Pancreas (tissue), 10 donors: ENCODE results near the gene PTPN11. TPM values are rescaled to one million over a fixed set of nuclear protein-coding genes. Genes with fewer than 3 reads are reported as not detected.
"Not testable (repeated sequence)": the region's sequence is repeated elsewhere in the genome, so short reads cannot be mapped to it uniquely, and the experiment has no call there.

Source experiments
- ATAC-seq, 4 donors: fragments of 200-7000 bp; cut with Tn5 transposase; one replicate each; pipeline versions ENCODE4 v1.8.0 to v1.9.1; 2020; ENCODE audit warnings: mild to moderate bottlenecking in 4 of 4, moderate library complexity in 4 of 4
- DNase-seq, 6 donors: peaks; one replicate each; pipeline ENCODE4 v3.0.0-alpha.2; 2020
- FAIRE-seq: peaks from 2 replicates; lab custom pipeline; 2012; peaks lifted over from hg19 to GRCh38; lab: Jason Lieb, UNC
- H3K27ac ChIP-seq, 4 donors: fragments of 200-600 bp; sonication (generic); 1 replicate in 3 of 4; 2 replicates in 1 of 4; pipeline versions ENCODE4 v1.5.0 to v1.8.0; 2020
- H3K27me3 ChIP-seq, 4 donors: fragments of 200-600 bp; one replicate each; pipeline ENCODE4 v1.8.0; 2021
- H3K36me3 ChIP-seq, 3 donors: fragments of 200-600 bp; sonication (generic) in 1 of 3; one replicate each; pipeline versions ENCODE4 v1.5.0 to v1.8.0; 2020 to 2021
- H3K4me1 ChIP-seq, 3 donors: fragments of 200-600 bp; one replicate each; pipeline ENCODE4 v1.8.0; 2021
- H3K4me3 ChIP-seq, 4 donors: fragments of 200-600 bp; sonication (generic) in 2 of 4; one replicate each; pipeline versions ENCODE4 v1.5.0 to v1.8.0; 2020 to 2021
- H3K9me3 ChIP-seq, 4 donors: fragments of 200-600 bp; one replicate each; pipeline ENCODE4 v1.8.0; 2021
- WGBS, 2 donors: extraction: QIAGEN DNeasy Blood & Tissue Kit; methylation state at CpG; one replicate each; pipeline ENCODE4 v1.1.7; 2013; 5-methylcytosine and 5-hydroxymethylcytosine counted together
- intact Hi-C, 3 donors: fragments of 100-400 bp; cut with DNase I; formaldehyde crosslinking; loops; one replicate each; pipeline versions ENCODE4 v1.11.1 to v1.14.2; 2022
- polyA plus RNA-seq, 2 donors: library from polyadenylated mRNA; stranded (reverse); fragments of 200-250 nt; gene quantifications; one replicate each; pipeline ENCODE4 v1.2.3, GENCODE V29; 2013
- total RNA-seq, 6 donors: library from RNA; stranded (reverse); fragmentation: NEBNext Ultra II Directional in 4 of 6; extraction: Animal tissue kit (Norgen Biotek cat#: 25700) in 4 of 6; gene quantifications; one replicate each; pipeline versions ENCODE4 v1.2.1 to v1.2.4, GENCODE V29; 2021 to 2023
- TF ChIP-seq, protein P1 (sequence below), 4 donors: fragments of 200-600 bp; sonication (generic) in 3 of 4; IDR thresholded peaks; one replicate each; pipeline versions ENCODE4 v1.5.0 to v1.8.0; 2021; ENCODE audit warnings: antibody characterized with exemption in 4 of 4
- donor health status: healthy with polysubstance abuse.
- donor health status: DM: no; HTN: no; CAD: no; lungs with moderate emphysema.
- donor health status: DM: no; HTN: no; CAD: no.
- donor health status: control.
- donor health status: control.
- donor health status: Bipolar disorder and iron deficiency.
- donor health status: DM: yes; HTN: yes; CAD: no.
- donor health status: DM: no; HTN: no; CAD: no.
- donor health status: DM: no; HTN: no; CAD: no.
- donor health status: DM: yes; HTN: yes; CAD: no.

Gene PTPN11
- total and polyA plus RNA-seq, 8 donors: 12.4 to 51.1 (median 32.7) TPM

DNA sequence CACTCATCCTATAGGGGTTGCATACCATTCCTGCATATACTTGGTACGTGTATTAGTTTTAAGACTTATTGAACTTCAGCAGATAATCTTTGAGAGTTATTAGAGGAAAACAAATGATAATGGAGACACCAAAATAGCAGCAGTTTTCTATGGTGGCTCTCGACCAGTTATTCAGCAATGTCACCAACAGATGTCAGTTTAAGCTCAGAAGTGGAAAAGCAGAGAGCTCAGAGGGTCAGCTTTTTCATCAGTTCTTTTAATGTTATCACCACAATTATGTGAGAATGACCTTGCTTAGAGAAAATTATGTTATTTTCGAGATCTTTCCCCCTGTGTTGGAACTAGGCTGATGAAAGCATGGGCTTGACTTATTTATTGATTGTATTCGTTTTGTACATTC lies 32.0 kb downstream of the PTPN11 start:
- Histone ChIP-seq H3K27ac (no peak overlapping the region), H3K9me3 (no peaks in the 10 kb centered on the region), H3K27me3 (no peaks in the 10 kb centered on the region), H3K4me1 (no peaks in the 10 kb centered on the region), H3K36me3 (peaks cover 0 to 37% (median 8%) of the 10 kb centered on the region in 3 donors), H3K4me3 (no peak overlapping the region)
- ATAC-seq (no peak), FAIRE-seq (no peak), DNase-seq (no peak)
- WGBS, 2 donors: 68 to 81% methylated on average over 4 of the region's 4 CpGs
- intact Hi-C loops: no loop called here
- TF ChIP-seq, protein P1, sequence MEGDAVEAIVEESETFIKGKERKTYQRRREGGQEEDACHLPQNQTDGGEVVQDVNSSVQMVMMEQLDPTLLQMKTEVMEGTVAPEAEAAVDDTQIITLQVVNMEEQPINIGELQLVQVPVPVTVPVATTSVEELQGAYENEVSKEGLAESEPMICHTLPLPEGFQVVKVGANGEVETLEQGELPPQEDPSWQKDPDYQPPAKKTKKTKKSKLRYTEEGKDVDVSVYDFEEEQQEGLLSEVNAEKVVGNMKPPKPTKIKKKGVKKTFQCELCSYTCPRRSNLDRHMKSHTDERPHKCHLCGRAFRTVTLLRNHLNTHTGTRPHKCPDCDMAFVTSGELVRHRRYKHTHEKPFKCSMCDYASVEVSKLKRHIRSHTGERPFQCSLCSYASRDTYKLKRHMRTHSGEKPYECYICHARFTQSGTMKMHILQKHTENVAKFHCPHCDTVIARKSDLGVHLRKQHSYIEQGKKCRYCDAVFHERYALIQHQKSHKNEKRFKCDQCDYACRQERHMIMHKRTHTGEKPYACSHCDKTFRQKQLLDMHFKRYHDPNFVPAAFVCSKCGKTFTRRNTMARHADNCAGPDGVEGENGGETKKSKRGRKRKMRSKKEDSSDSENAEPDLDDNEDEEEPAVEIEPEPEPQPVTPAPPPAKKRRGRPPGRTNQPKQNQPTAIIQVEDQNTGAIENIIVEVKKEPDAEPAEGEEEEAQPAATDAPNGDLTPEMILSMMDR (IDR thresholded peaks at IDR 0.05): no peak

DNA sequence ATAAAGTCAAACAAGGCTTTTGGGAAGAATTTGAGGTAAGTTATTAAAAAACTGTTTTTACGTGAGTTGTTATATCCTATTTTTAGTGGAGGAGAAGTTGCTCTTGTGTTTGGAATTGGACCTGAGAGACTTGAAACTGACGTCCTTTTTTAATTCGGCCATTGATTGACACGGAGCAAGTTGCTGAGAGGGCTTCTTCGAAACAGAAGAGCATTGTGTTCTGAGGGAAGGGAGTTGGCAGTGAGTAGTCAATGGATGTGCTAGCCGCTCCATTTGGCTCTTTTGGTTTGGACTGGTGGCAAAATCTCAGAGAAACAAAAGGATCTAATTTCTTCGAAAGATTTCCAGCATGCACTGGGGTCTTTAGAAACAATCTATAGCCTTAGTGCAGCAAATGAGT lies 37.3 kb downstream of the PTPN11 start:
- DNase-seq (no peak), FAIRE-seq (no peak), ATAC-seq (no peak)
- H3K4me1 ChIP-seq: no peaks in the 10 kb centered on the region
- no peak overlapping the region for H3K27ac ChIP-seq
- 93 to 96% methylated on average over 7 of the region's 7 CpGs for whole genome bisulfite sequencing, 2 donors
- TF ChIP-seq, protein P1 (IDR thresholded peaks at IDR 0.05): no peak
- no peak overlapping the region for H3K4me3 ChIP-seq
- H3K9me3 ChIP-seq: no peaks in the 10 kb centered on the region
- peaks cover 0 to 45% (median 12%) of the 10 kb centered on the region in 3 donors for H3K36me3 ChIP-seq
- intact Hi-C loops: no loop called here
- no peaks in the 10 kb centered on the region for H3K27me3 ChIP-seq

DNA sequence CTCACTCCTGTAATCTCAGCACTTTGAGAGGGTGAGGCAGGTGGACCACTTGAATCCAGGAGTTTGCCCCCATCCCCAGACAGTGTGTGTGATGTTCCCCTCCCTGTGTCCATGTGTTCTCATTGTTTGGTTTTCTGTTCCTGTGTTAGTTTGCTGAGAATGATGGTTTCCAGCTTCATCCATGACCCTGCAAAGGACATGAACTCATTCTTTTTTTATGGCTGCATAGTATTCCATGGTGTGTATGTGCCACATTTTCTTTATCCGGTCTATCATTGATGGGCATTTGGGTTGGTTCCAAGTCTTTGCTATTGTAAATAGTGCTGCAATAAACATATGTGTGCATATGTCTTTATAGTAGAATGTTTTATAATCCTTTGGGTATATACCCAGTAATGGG lies 38.4 kb downstream of the PTPN11 start:
- ATAC-seq, H3K4me1 ChIP-seq, intact Hi-C loops, H3K9me3 ChIP-seq, H3K27me3 ChIP-seq, FAIRE-seq, H3K4me3 ChIP-seq, H3K27ac ChIP-seq, DNase-seq: not testable (repeated sequence)
- WGBS, 2 donors: 88 to 96% methylated on average over 1 of the region's 1 CpG
- H3K36me3 ChIP-seq: peaks cover 0 to 45% (median 12%) of the 10 kb centered on the region in 3 donors

DNA sequence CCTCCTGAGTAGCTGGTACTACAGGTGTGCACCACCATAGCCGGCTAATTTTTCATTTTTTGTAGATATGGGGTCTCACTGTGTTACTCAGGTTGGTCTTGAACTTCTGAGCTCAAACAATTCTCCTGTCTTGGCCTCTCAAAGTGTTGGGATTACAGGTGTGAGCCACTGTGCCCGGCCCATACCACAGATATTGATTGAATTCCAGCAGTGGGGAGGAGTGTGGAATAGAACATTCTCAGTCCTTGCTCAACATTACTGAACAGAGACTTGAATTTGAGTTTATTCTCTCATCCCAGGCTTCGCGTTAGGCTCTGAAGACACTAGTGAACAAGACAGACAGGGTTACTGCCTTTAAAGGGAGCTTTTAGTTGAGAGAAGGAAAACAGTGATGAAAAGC lies 39.6 kb downstream of the PTPN11 start:
- H3K27me3 ChIP-seq: no peaks in the 10 kb centered on the region
- no peak overlapping the region for H3K27ac ChIP-seq
- TF ChIP-seq, protein P1 (IDR thresholded peaks at IDR 0.05): no peak
- no peaks in the 10 kb centered on the region for H3K4me1 ChIP-seq
- H3K4me3 ChIP-seq: no peak overlapping the region
- H3K9me3 ChIP-seq: no peaks in the 10 kb centered on the region
- FAIRE-seq (no peak), DNase-seq (no peak), ATAC-seq (no peak)
- WGBS, 2 donors: 84 to 90% methylated on average over 4 of the region's 4 CpGs
- intact Hi-C loops: no loop called here
- H3K36me3 ChIP-seq: peaks cover 0 to 40% (median 12%) of the 10 kb centered on the region in 3 donors

DNA sequence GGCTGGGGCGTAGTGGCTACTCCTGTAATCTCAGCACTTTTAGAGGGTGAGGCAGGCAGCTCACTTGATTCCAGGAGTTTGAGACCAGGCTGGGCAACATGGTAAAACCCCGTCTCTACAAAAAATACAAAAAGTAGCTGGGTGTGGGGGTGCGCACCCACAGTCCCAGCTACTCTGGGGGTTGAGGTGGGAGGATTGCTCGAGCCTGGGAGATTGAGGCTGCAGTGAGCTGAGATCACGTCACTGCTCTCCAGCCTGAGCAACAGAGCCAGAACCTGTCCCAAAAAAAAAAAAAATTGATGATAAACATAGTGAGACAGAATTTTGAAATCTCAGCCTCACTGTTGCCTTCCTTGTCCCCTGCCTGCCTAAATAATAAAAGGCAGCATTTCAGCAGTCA lies 40.0 kb downstream of the PTPN11 start:
- no peaks in the 10 kb centered on the region for H3K27me3 ChIP-seq
- no peak overlapping the region for H3K27ac ChIP-seq
- no peaks in the 10 kb centered on the region for H3K4me1 ChIP-seq
- H3K4me3 ChIP-seq: no peak overlapping the region
- no peak for DNase-seq
- 97% methylated on average over 5 of the region's 5 CpGs for WGBS, 2 donors
- intact Hi-C loops: no loop called here
- H3K36me3 ChIP-seq: peaks cover 0 to 36% (median 12%) of the 10 kb centered on the region in 3 donors
- TF ChIP-seq, protein P1 (IDR thresholded peaks at IDR 0.05): no peak
- no peak for FAIRE-seq
- no peak for ATAC-seq
- no peaks in the 10 kb centered on the region for H3K9me3 ChIP-seq
